HG02943 (cell line): ENCODE data around the gene STRIP1.

Source experiments
- ATAC-seq: cut with Tn5 transposase; IDR thresholded peaks from one replicate; pipeline ENCODE4 v1.9.1; 2021; ENCODE audit warnings: mild to moderate bottlenecking, low read depth, moderate library complexity; ENCODE audit not compliant: unreplicated experiment

Gene STRIP1, protein sequence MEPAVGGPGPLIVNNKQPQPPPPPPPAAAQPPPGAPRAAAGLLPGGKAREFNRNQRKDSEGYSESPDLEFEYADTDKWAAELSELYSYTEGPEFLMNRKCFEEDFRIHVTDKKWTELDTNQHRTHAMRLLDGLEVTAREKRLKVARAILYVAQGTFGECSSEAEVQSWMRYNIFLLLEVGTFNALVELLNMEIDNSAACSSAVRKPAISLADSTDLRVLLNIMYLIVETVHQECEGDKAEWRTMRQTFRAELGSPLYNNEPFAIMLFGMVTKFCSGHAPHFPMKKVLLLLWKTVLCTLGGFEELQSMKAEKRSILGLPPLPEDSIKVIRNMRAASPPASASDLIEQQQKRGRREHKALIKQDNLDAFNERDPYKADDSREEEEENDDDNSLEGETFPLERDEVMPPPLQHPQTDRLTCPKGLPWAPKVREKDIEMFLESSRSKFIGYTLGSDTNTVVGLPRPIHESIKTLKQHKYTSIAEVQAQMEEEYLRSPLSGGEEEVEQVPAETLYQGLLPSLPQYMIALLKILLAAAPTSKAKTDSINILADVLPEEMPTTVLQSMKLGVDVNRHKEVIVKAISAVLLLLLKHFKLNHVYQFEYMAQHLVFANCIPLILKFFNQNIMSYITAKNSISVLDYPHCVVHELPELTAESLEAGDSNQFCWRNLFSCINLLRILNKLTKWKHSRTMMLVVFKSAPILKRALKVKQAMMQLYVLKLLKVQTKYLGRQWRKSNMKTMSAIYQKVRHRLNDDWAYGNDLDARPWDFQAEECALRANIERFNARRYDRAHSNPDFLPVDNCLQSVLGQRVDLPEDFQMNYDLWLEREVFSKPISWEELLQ

DNA sequence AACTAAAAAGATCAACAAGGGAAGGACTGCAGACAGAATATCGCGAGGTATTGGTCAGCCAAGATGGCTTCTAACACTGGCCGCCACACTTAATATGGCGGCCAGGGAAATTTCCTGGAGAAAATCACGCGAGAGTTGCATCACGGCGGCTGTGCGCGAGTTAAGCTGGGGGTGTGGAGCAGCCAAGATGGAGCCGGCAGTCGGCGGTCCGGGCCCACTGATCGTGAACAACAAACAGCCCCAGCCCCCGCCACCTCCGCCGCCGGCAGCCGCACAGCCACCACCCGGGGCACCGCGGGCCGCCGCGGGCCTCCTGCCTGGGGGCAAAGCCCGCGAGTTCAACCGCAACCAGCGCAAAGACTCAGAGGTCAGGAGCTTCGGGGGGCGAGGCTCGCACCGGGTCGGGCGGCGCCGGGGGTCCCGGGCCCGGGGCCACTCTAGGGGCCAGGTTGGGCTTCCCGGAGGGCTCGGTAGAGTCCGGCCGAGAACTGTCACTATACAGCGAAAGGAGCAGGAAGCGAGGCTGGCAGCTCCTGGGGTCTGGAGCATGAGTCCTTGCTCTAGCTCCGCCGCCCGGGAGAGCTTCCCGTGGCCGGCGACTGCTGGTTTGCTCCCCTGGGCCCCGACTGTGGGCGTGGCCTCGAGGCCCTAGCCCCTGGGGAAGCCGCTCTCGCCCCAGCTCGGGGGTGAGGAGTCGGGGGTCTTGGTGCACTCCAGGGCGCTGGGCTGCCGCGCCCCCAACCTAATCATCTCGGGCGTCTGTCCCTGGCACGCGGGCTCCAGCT lies at the start of gene STRIP1:
STRIP1 (plus strand) TSS at position 174 of the 785 bp plus-strand sequence; CDS start at position 188, 14 bp downstream.
- peak; percentile 87 for ATAC-seq

DNA sequence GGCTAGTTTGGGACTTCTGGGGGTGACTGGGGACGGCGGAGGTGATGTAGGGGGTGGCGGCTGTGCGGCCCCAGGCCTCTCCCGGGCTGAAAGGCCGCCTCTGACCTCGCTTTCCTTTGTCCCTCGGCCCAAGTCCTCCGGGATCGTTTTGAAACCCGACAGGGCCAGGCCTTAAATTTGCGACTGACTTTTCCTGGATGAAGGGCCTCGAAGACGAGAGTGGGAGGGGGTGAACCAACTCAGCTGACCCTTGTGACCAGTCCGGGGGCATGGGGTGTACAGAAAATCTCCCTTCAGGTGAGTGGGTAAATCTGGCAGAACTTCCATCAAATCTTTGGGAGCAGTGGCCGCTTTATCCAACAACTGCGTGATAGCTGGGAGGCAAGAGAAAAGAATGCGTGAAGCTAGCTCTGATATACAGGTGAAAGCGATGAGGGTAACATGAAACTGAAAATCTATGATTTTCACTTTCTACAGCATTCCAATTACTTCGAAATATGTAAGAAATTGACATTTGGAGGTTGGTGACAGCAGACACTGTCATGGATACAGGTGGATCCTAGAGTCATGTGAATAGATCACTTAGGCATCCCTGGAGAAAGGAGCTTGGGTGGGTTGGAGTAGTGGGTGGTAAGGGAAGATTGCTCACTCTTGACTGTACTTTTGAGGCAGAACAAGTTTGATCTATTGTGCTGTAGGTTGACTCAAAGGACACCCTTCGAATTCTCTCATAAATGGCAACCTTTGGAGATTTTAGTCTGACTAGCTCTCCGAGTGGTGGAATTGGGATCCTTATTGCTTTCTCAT lies 49.0 kb upstream of the STRIP1 start:
- ATAC-seq, result no peak

DNA sequence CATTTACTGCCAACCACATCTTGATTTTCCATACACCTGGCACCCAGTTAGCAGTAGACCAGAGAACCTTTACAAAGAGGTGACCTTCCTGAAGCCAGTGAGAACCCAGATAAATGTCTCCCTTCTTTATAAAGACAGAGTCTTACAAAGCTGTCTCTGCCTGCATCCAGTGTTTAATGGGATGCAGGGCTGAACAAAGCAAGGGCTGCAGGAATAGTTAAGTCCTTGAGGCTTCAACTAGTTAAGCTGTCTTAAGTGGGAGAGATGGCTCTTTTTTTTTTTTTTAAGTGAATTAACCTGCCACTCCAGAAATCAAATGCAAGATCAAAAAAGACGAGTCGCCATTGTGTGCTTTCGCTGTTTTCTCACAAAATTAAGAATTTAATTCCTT lies 48.4 kb upstream of the STRIP1 start:
- no peak for ATAC-seq

DNA sequence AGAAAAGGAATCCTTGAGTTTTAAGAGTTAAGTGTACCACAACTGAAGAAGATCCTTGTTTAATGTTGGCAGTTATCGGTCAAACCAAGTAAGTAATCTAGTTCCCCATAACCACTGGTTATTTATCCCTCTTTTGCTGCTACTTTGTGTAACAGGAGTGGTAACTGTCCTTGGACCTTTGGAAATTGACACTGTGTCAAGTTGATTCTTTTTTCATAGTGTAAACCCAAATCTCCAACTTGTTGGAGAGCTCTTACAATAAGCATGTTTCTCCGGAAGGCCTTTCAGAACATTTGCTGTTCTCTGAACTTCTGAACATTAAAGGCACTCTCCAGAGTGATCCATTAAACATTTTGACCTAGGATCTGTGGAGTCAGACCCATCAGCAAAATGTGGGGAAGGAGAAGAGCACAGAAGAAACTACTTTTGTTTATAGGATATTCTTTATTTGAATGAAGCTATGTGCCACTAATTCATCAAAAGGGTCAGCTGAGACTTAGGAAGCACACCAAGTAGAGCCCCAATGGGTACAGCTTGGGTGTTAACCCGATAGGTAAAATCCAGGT lies 46.0 kb upstream of the STRIP1 start:
- no peak for ATAC-seq

DNA sequence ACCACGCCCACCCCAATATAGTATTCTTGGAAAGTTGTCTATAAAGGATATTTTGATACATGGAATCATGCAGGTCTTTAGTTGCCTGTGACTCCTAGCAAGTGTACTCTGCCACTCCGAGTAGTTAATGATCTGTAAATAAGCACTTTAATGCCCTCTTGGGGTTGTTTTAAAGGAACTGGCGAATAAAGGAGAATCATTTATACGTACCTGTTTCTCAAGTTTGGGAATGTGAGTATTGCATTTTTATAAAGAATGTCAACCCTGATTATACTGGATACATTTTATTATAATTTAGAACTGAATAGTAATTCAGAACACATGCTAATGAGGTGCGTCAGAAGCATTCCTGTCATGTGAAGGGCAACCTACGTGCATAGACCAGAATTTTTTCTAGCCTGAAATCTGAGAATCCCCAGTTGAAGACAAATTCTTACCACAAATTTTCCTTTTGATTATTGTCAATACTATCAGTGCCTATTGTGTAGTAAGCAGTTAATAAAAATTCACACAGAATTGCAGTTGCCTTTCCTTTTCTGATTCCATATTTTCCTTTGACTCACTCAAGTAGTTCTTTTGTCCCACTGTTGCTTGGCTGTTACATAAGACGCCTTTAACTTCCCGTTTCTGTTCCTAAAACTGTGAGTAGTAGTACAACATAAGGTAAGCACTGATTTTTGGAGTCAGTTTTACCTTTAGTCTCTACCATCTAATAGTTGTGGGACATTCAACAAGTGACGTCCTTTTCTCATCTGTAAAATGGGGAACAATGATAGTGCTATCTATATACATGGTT lies 44.7 kb upstream of the STRIP1 start:
- no peak for ATAC-seq

DNA sequence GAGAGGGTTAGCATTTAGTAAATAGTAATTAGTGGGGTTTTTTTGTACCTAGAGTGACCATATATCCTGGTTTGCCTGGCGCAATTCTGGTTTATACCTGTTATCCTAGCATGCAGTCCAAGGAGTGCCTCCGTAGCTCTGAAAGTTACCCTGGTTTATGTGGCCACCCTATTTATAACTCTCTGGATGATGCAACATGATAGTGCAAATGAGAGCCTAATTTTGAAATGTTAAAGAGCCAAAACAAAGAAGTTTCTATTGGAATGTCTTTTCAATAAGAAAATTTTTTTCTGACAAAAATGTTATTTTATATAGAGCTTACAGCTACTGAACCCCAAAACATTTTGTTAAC lies 44.1 kb upstream of the STRIP1 start:
- ATAC-seq, result no peak

DNA sequence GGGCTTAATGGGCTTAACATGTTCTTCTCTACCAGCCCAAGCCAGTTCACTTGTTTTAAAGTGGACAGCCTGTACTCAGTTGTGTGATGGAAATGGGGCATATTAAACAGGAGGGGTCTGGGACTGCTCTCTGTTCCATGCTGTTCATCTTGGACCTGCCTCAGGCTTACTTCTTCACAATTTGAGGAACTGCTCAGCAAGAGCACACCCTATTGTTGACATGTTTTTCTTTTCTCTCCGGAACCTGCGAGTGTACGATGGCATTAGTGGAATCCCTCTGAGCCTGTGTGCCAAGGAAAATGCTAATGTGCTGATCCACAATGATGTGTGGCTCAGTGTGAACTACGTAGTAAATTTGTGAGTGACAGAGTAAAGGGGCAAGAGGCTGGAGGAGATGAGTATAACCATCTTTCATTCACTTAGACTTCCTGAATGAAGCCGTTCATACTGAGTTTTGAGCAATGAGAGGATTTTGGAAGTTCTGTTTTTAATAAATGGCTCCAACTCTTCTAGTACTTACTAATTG lies 43.0 kb upstream of the STRIP1 start:
- ATAC-seq, result no peak

DNA sequence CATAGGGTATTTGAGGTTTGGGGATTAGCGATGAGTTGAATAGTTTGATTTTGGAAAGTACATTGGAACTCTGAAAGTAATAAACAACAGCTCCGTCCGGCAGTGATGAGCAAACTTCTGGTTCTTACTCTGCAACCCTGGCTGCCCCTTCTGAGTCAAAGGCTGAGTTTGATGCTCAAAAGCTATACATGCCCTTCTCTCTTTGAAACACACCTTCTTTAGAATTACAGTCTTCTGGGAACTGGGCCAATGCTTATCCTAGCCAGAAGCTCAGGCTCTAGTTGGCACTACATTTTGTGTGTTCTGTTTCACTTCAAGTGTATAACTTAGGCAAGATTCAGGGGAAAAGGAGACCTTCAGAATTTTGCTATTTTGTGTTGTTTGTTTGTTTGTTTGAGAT lies 40.5 kb upstream of the STRIP1 start:
- no peak for ATAC-seq

DNA sequence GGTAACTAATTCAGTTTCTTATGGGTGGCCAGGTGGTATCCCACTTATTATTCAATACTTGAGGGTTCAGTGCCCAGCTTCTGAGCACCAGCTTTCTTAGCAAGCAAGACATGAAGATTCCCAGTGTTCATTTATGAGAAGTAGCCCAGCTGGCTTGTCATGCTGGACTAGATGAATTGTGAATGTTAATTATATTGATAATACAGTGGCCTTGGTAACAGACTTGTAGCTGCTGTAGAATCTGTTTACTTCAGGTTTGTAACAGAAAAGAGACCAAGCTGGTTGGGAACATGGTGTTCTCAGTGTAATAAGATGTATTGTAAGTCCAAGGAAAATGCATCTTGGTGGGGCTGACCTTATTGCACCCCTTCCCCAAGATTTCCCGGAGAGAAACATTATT lies 39.8 kb upstream of the STRIP1 start:
- ATAC-seq, result no peak

DNA sequence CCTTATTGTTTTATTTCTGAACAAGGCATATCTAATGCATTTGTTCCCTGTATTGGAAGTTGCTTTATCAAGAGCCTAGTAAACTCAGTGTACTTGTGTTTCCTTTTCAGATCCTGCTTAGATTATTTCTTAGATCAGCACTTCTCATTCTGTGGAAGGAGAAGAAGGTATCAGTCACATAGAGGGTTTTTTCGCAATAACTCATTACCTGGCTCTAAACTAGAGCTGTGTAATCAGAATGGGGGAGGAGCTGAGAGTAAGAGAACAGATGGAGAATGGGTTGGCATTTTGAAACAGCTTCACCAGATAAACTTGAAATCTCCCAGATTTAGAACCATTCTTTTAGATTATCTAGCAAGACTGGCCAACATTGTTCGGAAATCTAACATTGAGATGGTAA lies 38.9 kb upstream of the STRIP1 start:
- no peak for ATAC-seq

DNA sequence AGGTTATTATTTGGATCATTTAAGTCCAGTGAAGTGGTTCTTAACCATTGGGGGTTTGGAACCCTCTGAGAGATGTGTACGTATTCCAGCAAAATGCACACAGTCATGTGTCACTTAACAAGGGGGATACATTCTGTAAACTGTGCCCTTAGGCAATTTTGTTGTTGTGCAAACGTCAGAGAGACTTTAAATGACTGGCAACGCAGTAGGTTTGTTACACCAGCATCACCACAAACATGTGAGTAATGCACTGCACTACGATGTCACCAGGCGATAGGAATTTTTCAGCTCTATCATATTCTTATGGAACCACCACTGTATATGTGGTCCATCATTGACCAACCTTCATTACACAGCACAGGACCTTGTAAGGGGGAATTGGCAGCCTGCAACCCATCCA lies 37.9 kb upstream of the STRIP1 start:
- ATAC-seq, result no peak

DNA sequence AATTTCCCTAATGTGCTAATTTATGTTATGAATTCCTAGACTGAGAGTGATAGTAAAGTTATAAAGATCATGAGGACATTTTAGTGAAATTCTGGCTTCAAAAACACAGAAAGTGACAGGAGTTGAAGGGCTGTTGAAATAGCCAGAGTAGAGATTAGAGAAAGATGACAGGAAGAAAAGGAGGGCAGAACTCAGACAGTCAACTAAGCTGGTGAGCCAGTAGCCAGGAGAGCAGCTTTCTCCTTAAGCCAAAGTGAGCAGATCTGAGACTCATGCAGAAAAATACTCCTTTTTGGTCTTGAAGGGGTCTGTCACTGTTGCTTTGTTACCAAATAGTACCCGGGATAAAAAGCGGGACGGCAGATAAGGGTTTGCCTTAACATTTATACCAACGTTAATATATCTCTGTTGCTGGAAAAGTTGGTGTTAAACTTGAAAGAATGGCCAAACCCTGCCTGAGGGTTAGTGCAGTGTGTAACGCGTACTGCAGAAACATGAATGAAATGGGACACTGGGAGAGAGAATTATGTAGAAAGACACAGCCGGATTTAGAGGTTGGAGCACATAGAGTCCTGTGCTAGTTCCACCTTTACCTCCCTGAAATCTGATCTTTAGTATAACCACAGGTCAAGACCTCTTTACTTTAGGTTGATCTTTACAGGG lies 37.1 kb upstream of the STRIP1 start:
- ATAC-seq, result no peak

DNA sequence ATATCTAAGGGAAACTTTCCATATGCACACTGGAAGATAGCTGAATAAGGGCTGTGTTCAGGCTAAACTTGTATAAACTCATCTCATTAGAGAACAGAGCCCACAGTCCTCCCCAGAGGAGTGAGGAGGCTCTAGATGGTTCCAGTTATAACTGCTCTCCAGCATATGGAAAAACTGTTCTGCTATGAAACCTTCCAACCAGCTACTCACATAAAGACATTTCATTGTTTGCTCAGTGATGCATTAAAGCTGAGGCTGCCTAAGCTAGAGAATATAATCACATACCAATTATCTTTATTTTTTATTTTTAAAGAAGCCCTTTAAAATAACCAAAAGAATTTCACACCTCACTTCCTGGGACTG lies 36.6 kb upstream of the STRIP1 start:
- ATAC-seq, result no peak

DNA sequence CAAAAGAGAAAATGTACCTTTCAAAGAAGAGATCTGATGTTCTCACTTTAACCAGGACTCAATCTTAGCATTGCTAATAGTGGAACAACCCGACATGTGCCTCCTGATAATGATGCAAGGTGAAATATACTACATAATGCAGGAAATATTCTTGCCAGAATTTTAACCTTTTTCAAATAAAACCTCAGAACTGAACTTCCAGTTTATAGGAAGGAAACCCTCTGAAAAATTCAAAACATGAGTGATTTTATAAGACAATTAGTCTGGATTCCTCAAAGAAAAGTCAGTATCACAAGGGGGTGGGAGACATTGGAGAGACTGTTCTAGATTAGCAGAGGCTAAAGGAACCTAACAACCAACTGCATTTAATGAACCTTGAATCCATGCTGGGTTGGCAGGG lies 31.7 kb upstream of the STRIP1 start:
- no peak for ATAC-seq

DNA sequence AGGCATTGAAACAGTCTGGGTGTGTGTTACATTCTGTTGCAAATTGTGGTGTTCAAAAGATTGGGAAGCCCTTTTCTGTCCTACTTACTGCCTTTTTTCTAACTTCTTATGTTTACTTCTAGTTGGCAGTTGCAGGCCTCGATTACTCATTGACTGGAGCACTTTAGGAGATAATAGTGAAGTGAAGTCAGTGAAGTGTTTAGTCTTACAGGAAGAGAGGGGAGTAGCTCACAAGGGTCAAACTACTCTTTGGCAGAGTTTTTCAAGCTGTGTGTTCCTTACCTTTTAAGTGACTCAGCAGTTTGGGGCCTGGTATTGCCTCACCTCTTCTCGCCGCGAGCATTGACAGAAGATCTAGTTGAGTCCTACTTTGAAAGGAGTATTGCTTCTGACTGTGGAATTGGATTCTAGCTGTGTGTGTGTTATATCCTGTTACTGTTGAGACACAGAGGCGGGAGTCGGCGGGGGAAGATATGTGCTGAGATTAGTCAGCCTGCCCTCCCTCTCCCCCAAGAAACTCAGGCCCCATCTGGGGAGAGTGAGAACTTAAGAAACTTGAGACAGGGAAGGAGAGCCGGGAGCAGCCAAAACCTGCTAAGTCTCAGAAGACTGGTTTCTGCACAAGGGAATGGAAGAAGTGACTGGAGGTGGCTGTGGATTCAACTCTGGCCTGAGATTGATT lies 30.5 kb upstream of the STRIP1 start:
- peak; percentile 60 for ATAC-seq

DNA sequence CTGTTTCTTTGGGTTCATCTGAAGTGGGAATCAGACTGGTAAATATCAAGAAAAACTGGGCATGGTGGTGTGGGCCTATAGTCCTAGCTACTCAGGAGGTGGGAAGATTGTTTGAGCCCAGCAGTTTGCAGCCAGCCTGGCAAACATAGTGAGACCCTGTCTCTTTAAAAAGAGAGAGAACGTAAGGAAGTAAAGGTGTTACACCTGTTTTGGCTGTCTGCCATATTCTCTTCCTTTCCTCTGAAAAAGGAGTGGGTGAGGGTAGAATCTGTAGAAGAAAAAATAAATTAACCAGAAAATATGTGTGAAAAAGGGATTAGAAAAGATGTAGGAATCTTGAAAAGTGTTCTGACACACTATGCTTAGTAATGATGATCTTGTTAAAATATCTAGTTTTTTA lies 29.8 kb upstream of the STRIP1 start:
- ATAC-seq, result no peak

DNA sequence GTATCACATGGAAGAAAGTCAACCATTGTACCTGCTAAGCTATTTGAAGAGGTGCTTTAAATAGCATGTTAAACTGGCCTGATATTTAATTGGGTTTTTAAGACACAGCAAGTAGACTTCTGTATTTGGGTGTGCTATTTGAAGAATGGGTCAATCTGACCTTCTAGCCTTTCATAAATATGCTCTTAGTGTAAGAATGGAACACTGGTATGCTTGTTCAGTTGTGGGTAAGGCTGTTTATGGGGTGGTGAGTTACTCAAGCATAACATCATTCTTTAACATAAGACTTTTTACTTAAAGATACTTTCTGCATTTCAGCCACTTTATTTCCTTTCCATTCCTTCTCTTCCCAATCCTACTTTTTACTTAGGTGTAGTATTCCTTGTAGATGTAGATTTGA lies 28.5 kb upstream of the STRIP1 start:
- no peak for ATAC-seq

DNA sequence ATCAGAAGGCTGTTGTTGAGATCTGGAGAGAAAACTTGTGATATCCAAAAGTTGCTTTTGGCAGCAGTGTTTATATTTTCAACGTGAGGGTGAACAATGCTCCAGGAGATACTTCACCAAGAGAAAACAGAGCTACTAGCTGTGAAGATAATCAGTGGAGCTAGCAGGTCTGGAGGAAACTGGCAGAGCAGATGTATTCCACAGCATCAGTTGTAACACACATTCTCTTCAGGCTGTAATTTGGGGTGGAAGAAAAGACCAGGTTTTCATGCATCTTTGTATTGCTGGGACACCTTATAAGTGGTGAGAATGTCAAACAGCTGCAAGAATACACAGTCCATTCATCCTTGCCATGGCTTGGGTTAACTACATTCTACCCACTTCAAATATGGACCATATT lies 27.9 kb upstream of the STRIP1 start:
- no peak for ATAC-seq
